Glutamatergic neuron (in vitro differentiated cells): ENCODE results near the gene BANF2. TPM values are rescaled to one million over a fixed set of nuclear protein-coding genes. Genes with fewer than 3 reads are reported as not detected.

ENCODE experiments used
- DNase-seq: peaks from one replicate; pipeline ENCODE4 v3.0.0; 2022
- H3K27ac Mint-ChIP-seq: one replicate; pipeline ENCODE4 v1.8.0; 2020; ENCODE audit warnings: mild to moderate bottlenecking, mixed read lengths, inconsistent platforms; ENCODE audit not compliant: unreplicated experiment
- H3K27me3 Mint-ChIP-seq: one replicate; pipeline ENCODE4 v1.8.0; 2020; ENCODE audit warnings: mild to moderate bottlenecking, moderate library complexity, mixed read lengths, inconsistent platforms; ENCODE audit not compliant: unreplicated experiment
- H3K36me3 Mint-ChIP-seq: one replicate; pipeline ENCODE4 v1.8.0; 2020; ENCODE audit warnings: mild to moderate bottlenecking, mixed read lengths, inconsistent platforms; ENCODE audit not compliant: unreplicated experiment
- H3K4me1 Mint-ChIP-seq: one replicate; pipeline ENCODE4 v1.8.0; 2020; ENCODE audit warnings: mild to moderate bottlenecking, low read depth, mixed read lengths, inconsistent platforms; ENCODE audit not compliant: unreplicated experiment
- H3K4me3 Mint-ChIP-seq: one replicate; pipeline ENCODE4 v1.8.0; 2020; ENCODE audit warnings: mild to moderate bottlenecking, mixed read lengths, inconsistent platforms; ENCODE audit not compliant: unreplicated experiment
- H3K9me3 Mint-ChIP-seq: one replicate; pipeline ENCODE4 v1.8.0; 2020; ENCODE audit warnings: mild to moderate bottlenecking, moderate library complexity, mixed read lengths, inconsistent platforms; ENCODE audit not compliant: unreplicated experiment
- CTCF ChIP-seq: fragments of 200-600 bp; sonication (generic); IDR thresholded peaks from one replicate; pipeline ENCODE4 v1.5.0; 2021; ENCODE audit not compliant: partially characterized antibody, unreplicated experiment
- total RNA-seq: library from RNA; stranded (reverse); fragmentation: NEBNext Ultra II Directional; extraction: Animal tissue kit (Norgen Biotek cat#: 25700); gene quantifications from one replicate; pipeline ENCODE4 v1.2.1, GENCODE V29; 2021; ENCODE audit not compliant: unreplicated experiment

BANF2 gene
- total RNA-seq, 1 donor from 2014 or later: not detected

- Mint-ChIP-seq H3K36me3 (peaks cover 11% of the 10 kb centered on the region), H3K4me1 (peaks cover 9% of the 10 kb centered on the region), H3K27ac (no peak within 1 kb of the TSS), H3K9me3 (peaks cover 11% of the 10 kb centered on the region), H3K4me3 (peak within 1 kb of the TSS; percentile 75), H3K27me3 (peaks cover 13% of the 10 kb centered on the region)
- peak; percentile 95 for TF ChIP-seq CTCF
- peak; percentile 99 for DNase-seq
Measured at GRCh38 chr20:17682103-17682888, 17.5 kb upstream of the BANF2 start, which contains the start of gene RRBP1. Gene RRBP1 (minus strand): TSS chr20:17682242. CDS start chr20:17660507, 21,735 bp downstream.

GRCh38 chr20:17682889-17683198, 16.9 kb upstream of the BANF2 start:
- H3K4me1 Mint-ChIP-seq: peaks cover 9% of the 10 kb centered on the region
- TF ChIP-seq CTCF: peak; percentile 60
- no peak for DNase-seq
- peaks cover 11% of the 10 kb centered on the region for H3K36me3 Mint-ChIP-seq
- no peak overlapping the region for H3K27ac Mint-ChIP-seq
- H3K4me3 Mint-ChIP-seq: peak overlapping the region; percentile 75
- peaks cover 11% of the 10 kb centered on the region for H3K9me3 Mint-ChIP-seq
- H3K27me3 Mint-ChIP-seq: peaks cover 16% of the 10 kb centered on the region

GRCh38 chr20:17683218-17684076, 16.3 kb upstream of the BANF2 start:
- H3K9me3 Mint-ChIP-seq: peaks cover 11% of the 10 kb centered on the region
- no peak for TF ChIP-seq CTCF
- peaks cover 9% of the 10 kb centered on the region for H3K4me1 Mint-ChIP-seq
- DNase-seq: no peak
- peaks cover 11% of the 10 kb centered on the region for H3K36me3 Mint-ChIP-seq
- peaks cover 16% of the 10 kb centered on the region for H3K27me3 Mint-ChIP-seq
- no peak overlapping the region for H3K27ac Mint-ChIP-seq
- peak overlapping the region; percentile 75 for H3K4me3 Mint-ChIP-seq

GRCh38 chr20:17684077-17684888, 15.5 kb upstream of the BANF2 start:
- H3K9me3 Mint-ChIP-seq: peaks cover 11% of the 10 kb centered on the region
- H3K27ac Mint-ChIP-seq: no peak overlapping the region
- H3K36me3 Mint-ChIP-seq: peaks cover 11% of the 10 kb centered on the region
- TF ChIP-seq CTCF: no peak
- H3K4me1 Mint-ChIP-seq: peaks cover 9% of the 10 kb centered on the region
- H3K27me3 Mint-ChIP-seq: peaks cover 16% of the 10 kb centered on the region
- no peak for DNase-seq
- H3K4me3 Mint-ChIP-seq: no peak overlapping the region
